ENCODE measurements around the gene ODAD3. TPM values are rescaled to one million over a fixed set of nuclear protein-coding genes. Genes with fewer than 3 reads are reported as not detected.

Gene ODAD3
- total RNA-seq, 4 donors from 2014 or later = 0.48 to 4.4 TPM; not detected in 2

DNA sequence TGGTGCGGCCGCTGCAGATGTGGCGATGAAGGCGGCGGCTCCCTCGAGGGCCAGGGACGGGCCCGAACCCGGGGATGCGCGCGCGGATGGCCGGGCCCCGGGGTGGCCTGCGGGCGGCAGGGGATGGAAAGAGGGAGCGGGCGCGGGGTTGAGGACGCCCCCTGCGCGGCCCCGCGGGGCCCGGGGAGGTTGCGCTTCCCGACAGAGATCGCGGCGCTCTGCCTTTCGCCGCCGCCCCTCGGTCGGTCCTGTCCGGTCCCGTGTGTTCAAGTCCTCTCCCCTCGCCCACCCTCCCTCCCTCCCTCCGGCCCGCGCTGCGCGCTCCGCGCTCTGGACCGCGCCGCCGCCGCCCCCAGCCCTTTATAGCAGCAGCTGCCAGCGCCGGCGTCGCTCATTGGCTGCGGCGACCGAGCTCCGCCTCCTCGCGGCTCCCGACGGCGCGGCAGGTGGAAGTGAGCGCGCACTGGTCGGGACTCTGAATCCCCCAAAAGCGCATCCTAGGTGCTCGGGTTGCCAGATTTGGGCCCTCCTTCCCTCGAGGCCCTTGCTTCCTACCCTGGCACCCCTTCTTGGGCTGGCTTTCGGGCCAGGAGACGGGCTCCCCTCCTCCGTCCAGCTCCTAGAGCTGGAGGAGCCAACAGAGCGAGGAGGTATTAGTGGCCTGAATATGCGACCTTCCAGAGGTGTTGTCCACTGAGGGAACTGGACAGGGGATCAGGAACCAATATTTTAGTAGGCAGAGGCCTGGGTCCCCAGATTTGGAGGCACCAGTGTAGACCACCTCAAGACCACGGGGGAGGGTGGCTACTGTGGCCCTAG lies 46.0 kb upstream of the ODAD3 start, which contains the start of gene ELAVL3:
Gene ELAVL3 (minus strand): TSS at position 332 of the 819 bp plus-strand sequence. CDS start 438 bp downstream, outside the sequence.
- no peak within 1 kb of the TSS for H3K4me3 ChIP-seq
- intact Hi-C loops (cut with DNase I; ENCODE audit: low total_unique reads) = loop anchor here (10.0 kb wide), 1 partner anchor 104 kb away; no protein-coding TSS in a partner anchor
- peaks cover 0 to 28% of the 10 kb centered on the region in 2 donors for H3K4me1 ChIP-seq
- H3K9me3 ChIP-seq = no peaks in the 10 kb centered on the region
- H3K27me3 ChIP-seq = peaks cover 21 to 45% of the 10 kb centered on the region in 2 donors
- H3K27ac ChIP-seq = no peak within 1 kb of the TSS
- H3K36me3 ChIP-seq = no peaks in the 10 kb centered on the region
- TF ChIP-seq, protein P1, sequence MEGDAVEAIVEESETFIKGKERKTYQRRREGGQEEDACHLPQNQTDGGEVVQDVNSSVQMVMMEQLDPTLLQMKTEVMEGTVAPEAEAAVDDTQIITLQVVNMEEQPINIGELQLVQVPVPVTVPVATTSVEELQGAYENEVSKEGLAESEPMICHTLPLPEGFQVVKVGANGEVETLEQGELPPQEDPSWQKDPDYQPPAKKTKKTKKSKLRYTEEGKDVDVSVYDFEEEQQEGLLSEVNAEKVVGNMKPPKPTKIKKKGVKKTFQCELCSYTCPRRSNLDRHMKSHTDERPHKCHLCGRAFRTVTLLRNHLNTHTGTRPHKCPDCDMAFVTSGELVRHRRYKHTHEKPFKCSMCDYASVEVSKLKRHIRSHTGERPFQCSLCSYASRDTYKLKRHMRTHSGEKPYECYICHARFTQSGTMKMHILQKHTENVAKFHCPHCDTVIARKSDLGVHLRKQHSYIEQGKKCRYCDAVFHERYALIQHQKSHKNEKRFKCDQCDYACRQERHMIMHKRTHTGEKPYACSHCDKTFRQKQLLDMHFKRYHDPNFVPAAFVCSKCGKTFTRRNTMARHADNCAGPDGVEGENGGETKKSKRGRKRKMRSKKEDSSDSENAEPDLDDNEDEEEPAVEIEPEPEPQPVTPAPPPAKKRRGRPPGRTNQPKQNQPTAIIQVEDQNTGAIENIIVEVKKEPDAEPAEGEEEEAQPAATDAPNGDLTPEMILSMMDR (IDR thresholded peaks at IDR 0.05) = peak in 1 of 4 experiments; percentile 3
- TF ChIP-seq POLR2A (IDR thresholded peaks at IDR 0.05) = no peak
- DNase-seq = no peak

DNA sequence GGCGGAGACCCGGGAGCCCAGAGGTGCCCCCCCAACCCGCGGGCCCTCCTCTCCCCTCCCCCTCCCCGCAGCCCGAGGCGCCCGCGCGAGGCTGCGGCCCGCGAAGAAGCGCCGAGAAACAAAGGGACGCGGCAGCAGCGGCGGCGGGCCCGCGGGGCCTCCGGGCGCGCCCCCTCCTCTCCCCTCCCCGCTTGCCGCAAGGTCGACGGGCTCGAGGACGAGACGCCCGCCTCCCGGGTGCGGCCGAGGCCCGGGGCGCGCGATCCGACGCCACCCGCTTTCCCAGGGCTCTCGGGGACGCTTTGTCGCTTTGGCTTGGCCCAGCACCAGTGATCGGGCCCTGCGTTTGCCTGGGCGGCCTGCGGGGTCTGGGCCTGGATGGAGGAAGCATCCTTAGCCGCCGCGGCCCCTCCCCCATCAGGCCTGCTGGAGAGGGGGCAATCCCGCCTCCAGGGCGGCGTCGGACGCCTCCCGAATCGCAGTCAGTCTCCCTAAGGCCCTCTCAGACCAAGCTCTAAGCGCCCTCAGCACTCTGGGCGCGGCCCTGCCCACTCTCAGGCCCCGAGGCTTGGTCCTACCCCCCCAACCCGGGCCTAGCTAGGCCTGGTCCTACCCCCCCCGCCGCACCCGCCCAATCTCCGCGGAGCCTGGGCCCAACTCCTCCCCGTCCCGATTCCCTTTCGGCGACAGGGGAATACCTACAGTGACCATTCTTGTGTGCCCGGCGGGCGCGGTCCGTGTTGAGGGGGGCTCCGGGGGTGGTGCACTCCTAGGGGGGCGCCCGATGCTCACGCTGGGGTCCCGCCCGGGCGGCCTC lies 45.2 kb upstream of the ODAD3 start:
- Histone ChIP-seq H3K4me3 (no peak overlapping the region), H3K36me3 (no peaks in the 10 kb centered on the region), H3K4me1 (peaks cover 0 to 28% of the 10 kb centered on the region in 2 donors), H3K27ac (no peak overlapping the region), H3K9me3 (no peaks in the 10 kb centered on the region), H3K27me3 (peaks cover 21 to 45% of the 10 kb centered on the region in 2 donors)
- intact Hi-C loops (cut with DNase I; ENCODE audit: low total_unique reads) = loop anchor here (10.0 kb wide), 1 partner anchor 105 kb away; no protein-coding TSS in a partner anchor
- DNase-seq = no peak
- TF ChIP-seq, protein P1 (IDR thresholded peaks at IDR 0.05) = no peak
- no peak for TF ChIP-seq POLR2A (IDR thresholded peaks at IDR 0.05)

DNA sequence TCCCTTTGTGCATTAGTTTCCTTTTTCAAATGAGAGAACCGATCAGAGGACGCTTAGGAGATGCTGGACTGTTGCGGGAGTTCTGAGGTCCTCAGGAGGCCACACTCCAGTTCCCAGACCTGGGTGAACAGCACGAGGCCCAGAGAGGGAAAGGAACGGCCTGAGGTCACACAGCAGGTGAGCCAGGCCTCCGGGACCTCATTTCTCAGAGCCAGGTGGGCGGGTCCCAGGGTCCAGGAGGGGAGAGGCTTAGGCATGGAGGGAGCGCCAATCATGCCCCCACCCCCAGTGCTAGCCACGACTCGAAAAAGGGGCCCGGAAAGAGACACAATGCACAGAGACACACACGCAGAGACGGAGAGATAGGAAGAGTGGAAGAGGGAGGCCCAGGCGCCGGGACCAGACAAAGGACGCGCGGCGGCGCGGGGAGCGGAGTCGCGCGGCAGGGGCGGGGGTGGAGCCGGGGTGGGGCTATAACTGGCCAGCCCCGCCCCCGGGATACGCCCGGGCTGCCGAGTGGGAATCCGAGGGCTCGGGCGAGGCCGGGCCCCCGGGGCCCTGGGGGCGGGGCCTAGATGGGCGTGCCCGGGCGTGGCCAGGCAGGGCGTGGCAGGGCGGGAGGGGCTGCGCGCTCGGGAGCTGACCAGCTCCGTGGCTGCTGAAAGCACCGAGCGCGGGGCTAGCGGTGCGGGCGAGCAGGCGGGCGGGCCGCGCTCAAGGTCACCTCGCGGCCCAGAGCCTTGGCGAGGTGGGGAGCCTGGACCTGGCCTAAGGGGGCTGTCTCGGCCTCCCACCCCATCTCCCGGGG lies 44.4 kb upstream of the ODAD3 start:
- peaks cover 0 to 28% of the 10 kb centered on the region in 2 donors for H3K4me1 ChIP-seq
- H3K27ac ChIP-seq = no peak overlapping the region
- no peaks in the 10 kb centered on the region for H3K36me3 ChIP-seq
- intact Hi-C loops (cut with DNase I; ENCODE audit: low total_unique reads) = no loop called here
- H3K9me3 ChIP-seq = no peaks in the 10 kb centered on the region
- peaks cover 21 to 45% of the 10 kb centered on the region in 2 donors for H3K27me3 ChIP-seq
- TF ChIP-seq, protein P1 (IDR thresholded peaks at IDR 0.05) = no peak
- no peak for TF ChIP-seq POLR2A (IDR thresholded peaks at IDR 0.05)
- no peak overlapping the region for H3K4me3 ChIP-seq
- no peak for DNase-seq

DNA sequence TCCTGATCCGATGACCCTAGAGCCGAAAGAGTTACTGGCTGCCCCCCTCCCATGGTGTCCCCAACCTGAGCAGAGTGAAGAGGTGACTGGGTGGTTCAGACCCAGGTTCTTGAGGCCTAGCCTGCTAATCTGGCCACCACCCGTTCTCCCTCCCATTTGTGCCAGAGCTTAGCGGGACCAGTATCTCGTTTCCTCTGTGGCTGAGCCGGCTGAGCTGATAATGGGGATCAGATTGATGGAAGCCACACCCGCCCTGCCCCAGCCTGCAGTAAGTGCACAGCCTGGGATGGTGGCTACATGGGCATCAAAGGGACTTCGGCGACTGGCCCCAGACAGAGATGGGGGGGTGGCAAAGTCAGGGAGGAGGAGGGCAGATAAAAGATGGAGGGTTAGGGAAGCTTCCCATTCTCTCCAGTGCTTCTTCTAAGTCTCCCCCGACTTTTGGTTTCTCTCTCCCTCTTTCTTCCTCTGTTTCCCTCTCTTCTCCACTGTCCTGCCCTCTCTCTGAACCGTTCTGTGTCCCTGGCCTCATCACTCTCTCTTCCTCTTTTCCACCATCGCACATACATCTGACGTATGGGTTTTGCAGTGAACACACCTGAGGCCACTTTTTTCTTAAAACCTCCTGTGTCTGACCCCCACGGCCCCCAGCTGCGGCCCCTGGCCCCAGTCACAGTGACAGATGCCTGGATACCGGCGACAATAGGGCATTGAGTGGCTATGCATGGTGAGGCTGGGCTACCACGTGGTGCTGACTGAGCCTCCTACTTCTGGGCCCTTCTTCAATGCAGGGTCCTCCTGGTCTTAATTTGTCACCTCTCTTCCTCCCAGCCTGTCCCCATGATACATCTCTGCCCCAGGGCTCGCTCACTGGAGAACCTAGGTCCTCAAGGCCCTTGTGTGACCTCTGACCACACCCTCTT lies 43.5 kb upstream of the ODAD3 start:
- Histone ChIP-seq H3K9me3 (no peaks in the 10 kb centered on the region), H3K27me3 (peaks cover 21 to 41% of the 10 kb centered on the region in 2 donors), H3K4me3 (no peak overlapping the region), H3K4me1 (peaks cover 0 to 28% of the 10 kb centered on the region in 2 donors), H3K27ac (no peak overlapping the region), H3K36me3 (no peaks in the 10 kb centered on the region)
- TF ChIP-seq, protein P1 (IDR thresholded peaks at IDR 0.05) = no peak
- TF ChIP-seq POLR2A (IDR thresholded peaks at IDR 0.05) = no peak
- DNase-seq = no peak
- intact Hi-C loops (cut with DNase I; ENCODE audit: low total_unique reads) = no loop called here
